H9 (cell line): ENCODE data around the gene DCX. TPM values are rescaled to one million over a fixed set of nuclear protein-coding genes. Genes with fewer than 3 reads are reported as not detected.

Experiments
- DNase-seq: peaks from one replicate; pipeline ENCODE4 v3.0.0-alpha.2; 2017
- H2AFZ ChIP-seq: one replicate; pipeline ENCODE4 v1.6.1; 2013; ENCODE audit warnings: mild to moderate bottlenecking, low read length, control low read depth, moderate library complexity
- H2AK5ac ChIP-seq: 2 replicates; pipeline ENCODE4 v1.6.1; 2013; ENCODE audit warnings: low read length, control low read depth, mixed read lengths; ENCODE audit not compliant: insufficient read length
- H2BK120ac ChIP-seq: one replicate; pipeline ENCODE4 v1.6.1; 2013; ENCODE audit warnings: low read depth, mild to moderate bottlenecking, low read length, control low read depth, inconsistent platforms; ENCODE audit not compliant: poor library complexity, severe bottlenecking
- H2BK12ac ChIP-seq: 2 replicates; pipeline ENCODE4 v1.6.1; 2013; ENCODE audit warnings: low read length, control low read depth, mixed read lengths, low read depth; ENCODE audit not compliant: insufficient read length
- H2BK15ac ChIP-seq: 2 replicates; pipeline ENCODE4 v1.6.1; 2013; ENCODE audit warnings: low read depth, low read length, control low read depth
- H2BK20ac ChIP-seq: one replicate; pipeline ENCODE4 v1.6.1; 2013; ENCODE audit warnings: low read depth, mild to moderate bottlenecking, low read length, control low read depth, inconsistent platforms; ENCODE audit not compliant: poor library complexity, severe bottlenecking
- H2BK5ac ChIP-seq: 2 replicates; pipeline ENCODE4 v1.6.1; 2013; ENCODE audit warnings: low read length, control low read depth, mixed read lengths; ENCODE audit not compliant: insufficient read length
- H3K14ac ChIP-seq: 2 replicates; pipeline ENCODE4 v1.6.1; 2013; ENCODE audit warnings: low read length, control low read depth; ENCODE audit not compliant: insufficient read depth
- H3K18ac ChIP-seq: 2 replicates; pipeline ENCODE4 v1.6.1; 2013; ENCODE audit warnings: low read depth, mild to moderate bottlenecking, mixed read lengths, low read length, control low read depth; ENCODE audit not compliant: insufficient read length
- H3K23ac ChIP-seq: 2 replicates; pipeline ENCODE4 v1.6.1; 2013; ENCODE audit warnings: low read length, control low read depth, mixed read lengths, low read depth; ENCODE audit not compliant: insufficient read length
- H3K23me2 ChIP-seq: 2 replicates; pipeline ENCODE4 v1.6.1; 2013; ENCODE audit warnings: low read depth, mild to moderate bottlenecking, mixed read lengths, low read length, control low read depth; ENCODE audit not compliant: insufficient read length, poor library complexity, severe bottlenecking
- H3K27ac ChIP-seq: 2 replicates; pipeline ENCODE4 v1.5.1; 2013; ENCODE audit warnings: low read length, control low read depth, mixed read lengths, low read depth; ENCODE audit not compliant: insufficient read length
- H3K27me3 ChIP-seq: 2 replicates; pipeline ENCODE4 v1.6.1; 2013; ENCODE audit warnings: low read length, control low read depth, inconsistent platforms; ENCODE audit not compliant: insufficient read depth
- H3K4ac ChIP-seq: 2 replicates; pipeline ENCODE4 v1.6.1; 2013; ENCODE audit warnings: low read depth, mild to moderate bottlenecking, control low read depth, inconsistent platforms, low read length, moderate library complexity
- H3K4me1 ChIP-seq: 2 replicates; pipeline ENCODE4 v1.6.1; 2013; ENCODE audit warnings: low read length, control low read depth, inconsistent platforms; ENCODE audit not compliant: insufficient read depth
- H3K4me2 ChIP-seq: 2 replicates; pipeline ENCODE4 v1.6.1; 2013; ENCODE audit warnings: low read length, control low read depth, mixed read lengths; ENCODE audit not compliant: insufficient read length, insufficient read depth
- H3K56ac ChIP-seq: 2 replicates; pipeline ENCODE4 v1.6.1; 2013; ENCODE audit warnings: low read depth, mild to moderate bottlenecking, mixed read lengths, low read length, control low read depth; ENCODE audit not compliant: insufficient read length
- H3K79me1 ChIP-seq: 2 replicates; pipeline ENCODE4 v1.6.1; 2013; ENCODE audit warnings: low read depth, mild to moderate bottlenecking, moderate library complexity, low read length, control low read depth, inconsistent platforms; ENCODE audit not compliant: insufficient read depth, poor library complexity, severe bottlenecking
- H3K79me2 ChIP-seq: 2 replicates; pipeline ENCODE4 v1.6.1; 2013; ENCODE audit warnings: low read length, control low read depth, inconsistent platforms; ENCODE audit not compliant: insufficient read depth
- H3K9ac ChIP-seq: 2 replicates; pipeline ENCODE4 v1.6.1; 2013; ENCODE audit warnings: low read length, control low read depth, mixed read lengths; ENCODE audit not compliant: insufficient read length; ENCODE audit errors: extremely low read depth
- H3K9me3 ChIP-seq: one replicate; pipeline ENCODE4 v1.6.1; 2013; ENCODE audit warnings: low read depth, low read length, inconsistent platforms; ENCODE audit not compliant: control insufficient read depth
- H3T11ph ChIP-seq: one replicate; pipeline ENCODE4 v1.6.1; 2013; ENCODE audit warnings: mild to moderate bottlenecking, low read length, control low read depth, inconsistent platforms
- H4K20me1 ChIP-seq: one replicate; pipeline ENCODE4 v1.6.1; 2013; ENCODE audit not compliant: control insufficient read depth, insufficient read length, insufficient read depth
- H4K5ac ChIP-seq: 2 replicates; pipeline ENCODE4 v1.6.1; 2013; ENCODE audit warnings: low read depth, mild to moderate bottlenecking, mixed read lengths, low read length, control low read depth; ENCODE audit not compliant: insufficient read length
- H4K8ac ChIP-seq: replicated peaks from 2 replicates; pipeline ENCODE4 v1.6.1; 2013; ENCODE audit warnings: low read length, control low read depth, mixed read lengths, low read depth; ENCODE audit not compliant: insufficient read length
- H4K91ac ChIP-seq: 2 replicates; pipeline ENCODE4 v1.6.1; 2013; ENCODE audit warnings: low read depth, mild to moderate bottlenecking, moderate library complexity, mixed read lengths, low read length, control low read depth; ENCODE audit not compliant: insufficient read length
- H3K27ac Mint-ChIP-seq, 3 experiments: 2 replicates in 2 of 3; 3 replicates in 1 of 3; pipeline ENCODE4 v1.8.0; 2020 to 2021; ENCODE audit warnings: mixed read lengths in 3 of 3, mild to moderate bottlenecking in 1 of 3, moderate library complexity in 1 of 3
- H3K27me3 Mint-ChIP-seq: 2 replicates; pipeline ENCODE4 v1.8.0; 2021; ENCODE audit warnings: low read depth, mild to moderate bottlenecking, moderate library complexity, mixed read lengths
- H3K36me3 Mint-ChIP-seq, 3 experiments: 2 replicates in 2 of 3; 3 replicates in 1 of 3; pipeline ENCODE4 v1.8.0; 2020 to 2021; ENCODE audit warnings: low read depth in 3 of 3, mixed read lengths in 3 of 3; ENCODE audit not compliant: insufficient read depth in 1 of 3
- H3K4me1 Mint-ChIP-seq, 2 experiments: 2 replicates each; pipeline ENCODE4 v1.8.0; 2020; ENCODE audit warnings: mixed read lengths in 2 of 2
- H3K4me3 Mint-ChIP-seq, 2 experiments: 2 replicates in 1 of 2; 3 replicates in 1 of 2; pipeline ENCODE4 v1.8.0; 2020 to 2021; ENCODE audit warnings: mild to moderate bottlenecking in 2 of 2, mixed read lengths in 2 of 2, moderate library complexity in 1 of 2
- H3K9me3 Mint-ChIP-seq, 2 experiments: 2 replicates in 1 of 2; 3 replicates in 1 of 2; pipeline ENCODE4 v1.8.0; 2020; ENCODE audit warnings: mild to moderate bottlenecking in 2 of 2, mixed read lengths in 2 of 2, moderate library complexity in 1 of 2
- CTCF ChIP-seq: fragments of 200-600 bp; sonication (generic); conservative IDR thresholded peaks from 3 replicates; pipeline ENCODE4 v1.8.0; 2021; ENCODE audit warnings: antibody characterized with exemption, mild to moderate bottlenecking
- total RNA-seq: library from RNA; stranded (reverse); gene quantifications from 2 replicates; pipeline ENCODE4 v1.2.1, GENCODE V29; 2021

DCX gene
- total RNA-seq, 1 experiment from 2014 or later, result 2.0 TPM

GRCh38 chrX:111318901-111319300, 93.1 kb downstream of the DCX start:
- H3K79me2 ChIP-seq, result no peaks in the 10 kb centered on the region
- no peak overlapping the region for H2BK5ac ChIP-seq
- H3K23me2 ChIP-seq, result no peaks in the 10 kb centered on the region

More at GRCh38 chrX:111318901-111319300, 93.1 kb downstream of the DCX start:
- H3K23ac ChIP-seq, result no peak overlapping the region
- Mint-ChIP-seq H3K36me3 (no peaks in the 10 kb centered on the region), H3K9me3 (0 out of 5 replicates have a peak, but pooled peaks cover 0 to 6% of the 10 kb centered on the region in 2 experiments), H3K4me1 (peaks cover 10 to 17% of the 10 kb centered on the region in 2 experiments), H3K27me3 (peaks cover 8% of the 10 kb centered on the region), H3K27ac (no peak overlapping the region), H3K4me3 (no peak overlapping the region)
- H2BK12ac ChIP-seq, result no peak overlapping the region
- H3K14ac ChIP-seq, result no peak overlapping the region
- no peak overlapping the region for H2BK120ac ChIP-seq
- no peak overlapping the region for H4K5ac ChIP-seq
- no peak overlapping the region for H3T11ph ChIP-seq
- no peak overlapping the region for H3K9ac ChIP-seq
- DNase-seq, result no peak
- H2AK5ac ChIP-seq, result no peak overlapping the region
- no peak overlapping the region for H2BK15ac ChIP-seq
- H3K79me1 ChIP-seq, result no peaks in the 10 kb centered on the region
- no peak overlapping the region for H3K56ac ChIP-seq
- H3K27ac ChIP-seq, result no peak overlapping the region
- no peak overlapping the region for H3K18ac ChIP-seq
- H3K4me2 ChIP-seq, result no peak overlapping the region
- H4K8ac ChIP-seq, result no peak overlapping the region
- no peaks in the 10 kb centered on the region for H3K27me3 ChIP-seq
- no peak overlapping the region for H2BK20ac ChIP-seq
- H3K4me1 ChIP-seq, result no peaks in the 10 kb centered on the region; the same call in 1 of the 2 replicates
- no peak for TF ChIP-seq CTCF
- H3K9me3 ChIP-seq, result no peaks in the 10 kb centered on the region
- H2AFZ ChIP-seq, result no peak overlapping the region
- H4K91ac ChIP-seq, result no peak overlapping the region
- no peaks in the 10 kb centered on the region for H4K20me1 ChIP-seq
- H3K4ac ChIP-seq, result no peak overlapping the region
